ENCODE results near the gene ANKFY1. TPM values are rescaled to one million over a fixed set of nuclear protein-coding genes. Genes with fewer than 3 reads are reported as not detected.

The ANKFY1 gene
- total RNA-seq, 1 experiment from 2014 or later: 38.9 TPM

DNA sequence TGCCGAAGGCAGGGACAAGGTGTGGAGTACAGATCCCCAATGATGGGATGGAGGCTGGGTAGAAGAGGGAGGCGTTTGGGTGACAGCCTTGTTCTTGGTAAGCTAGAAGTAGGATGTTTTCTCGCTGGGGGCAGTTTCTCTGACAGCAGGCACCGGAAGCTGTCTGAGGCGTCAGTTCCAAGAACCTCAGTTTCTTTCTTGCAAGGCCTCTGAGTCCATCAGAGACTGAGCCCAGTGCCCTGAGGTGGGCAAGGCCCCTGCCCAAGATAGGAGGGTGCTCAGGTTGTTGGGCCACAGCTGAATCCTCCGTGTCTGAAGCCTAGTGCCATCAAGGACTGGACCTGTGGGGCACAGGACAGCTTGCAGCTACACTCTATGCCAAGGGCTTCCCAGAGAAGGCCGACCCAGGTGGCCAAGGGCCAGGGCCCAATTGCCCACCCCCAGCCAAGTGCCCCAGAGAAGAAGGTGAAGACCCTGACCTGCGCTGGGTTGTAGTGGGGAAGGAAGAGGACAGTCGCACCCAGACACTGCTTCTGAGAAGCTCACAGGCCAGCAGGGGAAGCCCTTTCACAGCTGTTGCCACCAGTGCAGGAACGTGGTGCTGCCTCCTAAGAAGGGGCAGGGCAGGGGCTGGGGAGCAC, 107.7 kb downstream of the ANKFY1 start:
- intact Hi-C loops (cut with micrococcal nuclease): no loop called here
- no peak for DNase-seq (ENCODE audit: low read depth, low spot score)
- no peak for ATAC-seq
- Histone ChIP-seq H3K4me2 (ENCODE audit: low read length) (no peak overlapping the region), H3K36me3 (ENCODE audit: control insufficient read depth in 1 of 2, insufficient read depth in 2 of 2, low read length in 2 of 2) (peaks cover 0 to 4% of the 10 kb centered on the region in 2 experiments; a peak in 2 of 4 replicates), H2AFZ (ENCODE audit: low read depth, low read length, poor library complexity, severe bottlenecking) (no peak overlapping the region), H3K79me2 (ENCODE audit: insufficient read depth, low read length) (no peaks in the 10 kb centered on the region), H4K20me1 (ENCODE audit: insufficient read depth) (no peaks in the 10 kb centered on the region), H3K9me2 (ENCODE audit: insufficient read depth) (no peaks in the 10 kb centered on the region), H3K27me3 (ENCODE audit: insufficient read depth, low read length) (no peaks in the 10 kb centered on the region), H3K9me3 (ENCODE audit: control insufficient read depth in 1 of 2, insufficient read depth in 1 of 2, low read depth in 1 of 2, low read length in 2 of 2) (no peaks in the 10 kb centered on the region), H3K9ac (ENCODE audit: low read length) (no peak overlapping the region), H3K27ac (ENCODE audit: low read depth, low read length) (no peak overlapping the region), H3K4me3 (replicated peaks in 1 of 2; ENCODE audit: low read depth in 1 of 2, low read length in 2 of 2) (no peak overlapping the region), H3K4me1 (ENCODE audit: control insufficient read depth in 1 of 2, insufficient read depth in 2 of 2, low read length in 2 of 2) (peaks cover 3 to 6% of the 10 kb centered on the region in 2 experiments; a peak in 3 of 4 replicates)
- ChIA-PET RAD21 (ENCODE audit: low non-redundant PET in 1 of 2, low total read pairs in 2 of 2, uncharacterized antibody in 2 of 2, unreplicated experiment in 2 of 2) (interaction anchor here in 1 of 2 experiments (0.6 kb wide), 1 partner anchor 14 kb away, joined by 6 read pairs; no protein-coding TSS in a partner anchor), POLR2A (no interaction called here), CTCF (no interaction called here)
- TF ChIP-seq EZH2 (IDR thresholded peaks at IDR 0.05): no peak
- no peak for TF ChIP-seq ZNF274 (IDR thresholded peaks at IDR 0.05; ENCODE audit: low read depth, low read length)
- TF ChIP-seq JUND (IDR thresholded peaks at IDR 0.05): no peak
- no peak for TF ChIP-seq SIN3A (IDR thresholded peaks at IDR 0.05; ENCODE audit: low read depth)
- no peak for TF ChIP-seq EGR1 (IDR thresholded peaks at IDR 0.05; ENCODE audit: low read depth)
- TF ChIP-seq POLR2AphosphoS5 (IDR thresholded peaks at IDR 0.05; ENCODE audit: low read depth, low read length): no peak
- TF ChIP-seq ATF3 (IDR thresholded peaks at IDR 0.05): no peak
- no peak for TF ChIP-seq YY1 (IDR thresholded peaks at IDR 0.05; ENCODE audit: extremely low read depth, insufficient replicate concordance, low read depth, low read length)
- TF ChIP-seq ELF1 (IDR thresholded peaks at IDR 0.05; ENCODE audit: borderline replicate concordance, low read depth): no peak
- no TSS peak for BruUV-seq (replicated peaks)

GRCh38 chr17:4154201-4154600, 109.6 kb downstream of the ANKFY1 start:
- CTCF ChIA-PET: no interaction called here
- H3K9me2 ChIP-seq (ENCODE audit: insufficient read depth): no peaks in the 10 kb centered on the region
- H4K20me1 ChIP-seq (ENCODE audit: insufficient read depth): no peaks in the 10 kb centered on the region
- ATAC-seq (no peak), DNase-seq (ENCODE audit: low read depth, low spot score) (no peak)
- no peaks in the 10 kb centered on the region for H3K9me3 ChIP-seq (ENCODE audit: control insufficient read depth in 1 of 2, insufficient read depth in 1 of 2, low read depth in 1 of 2, low read length in 2 of 2)
- no peak overlapping the region for H2AFZ ChIP-seq (ENCODE audit: low read depth, low read length, poor library complexity, severe bottlenecking)
- RAD21 ChIA-PET (ENCODE audit: low non-redundant PET in 1 of 2, low total read pairs in 2 of 2, uncharacterized antibody in 2 of 2, unreplicated experiment in 2 of 2): no interaction called here
- TF ChIP-seq, protein P1, sequence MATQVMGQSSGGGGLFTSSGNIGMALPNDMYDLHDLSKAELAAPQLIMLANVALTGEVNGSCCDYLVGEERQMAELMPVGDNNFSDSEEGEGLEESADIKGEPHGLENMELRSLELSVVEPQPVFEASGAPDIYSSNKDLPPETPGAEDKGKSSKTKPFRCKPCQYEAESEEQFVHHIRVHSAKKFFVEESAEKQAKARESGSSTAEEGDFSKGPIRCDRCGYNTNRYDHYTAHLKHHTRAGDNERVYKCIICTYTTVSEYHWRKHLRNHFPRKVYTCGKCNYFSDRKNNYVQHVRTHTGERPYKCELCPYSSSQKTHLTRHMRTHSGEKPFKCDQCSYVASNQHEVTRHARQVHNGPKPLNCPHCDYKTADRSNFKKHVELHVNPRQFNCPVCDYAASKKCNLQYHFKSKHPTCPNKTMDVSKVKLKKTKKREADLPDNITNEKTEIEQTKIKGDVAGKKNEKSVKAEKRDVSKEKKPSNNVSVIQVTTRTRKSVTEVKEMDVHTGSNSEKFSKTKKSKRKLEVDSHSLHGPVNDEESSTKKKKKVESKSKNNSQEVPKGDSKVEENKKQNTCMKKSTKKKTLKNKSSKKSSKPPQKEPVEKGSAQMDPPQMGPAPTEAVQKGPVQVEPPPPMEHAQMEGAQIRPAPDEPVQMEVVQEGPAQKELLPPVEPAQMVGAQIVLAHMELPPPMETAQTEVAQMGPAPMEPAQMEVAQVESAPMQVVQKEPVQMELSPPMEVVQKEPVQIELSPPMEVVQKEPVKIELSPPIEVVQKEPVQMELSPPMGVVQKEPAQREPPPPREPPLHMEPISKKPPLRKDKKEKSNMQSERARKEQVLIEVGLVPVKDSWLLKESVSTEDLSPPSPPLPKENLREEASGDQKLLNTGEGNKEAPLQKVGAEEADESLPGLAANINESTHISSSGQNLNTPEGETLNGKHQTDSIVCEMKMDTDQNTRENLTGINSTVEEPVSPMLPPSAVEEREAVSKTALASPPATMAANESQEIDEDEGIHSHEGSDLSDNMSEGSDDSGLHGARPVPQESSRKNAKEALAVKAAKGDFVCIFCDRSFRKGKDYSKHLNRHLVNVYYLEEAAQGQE (IDR thresholded peaks at IDR 0.05; ENCODE audit: low read depth): no peak
- TF ChIP-seq FOSL1 (IDR thresholded peaks at IDR 0.05; ENCODE audit: low read depth) (no peak), MAX (IDR thresholded peaks at IDR 0.05) (no peak), EZH2phosphoT487 (IDR thresholded peaks at IDR 0.05; ENCODE audit: borderline replicate concordance) (no peak)
- H3K4me2 ChIP-seq (ENCODE audit: low read length): no peak overlapping the region
- H3K9ac ChIP-seq (ENCODE audit: low read length): no peak overlapping the region
- intact Hi-C loops (cut with micrococcal nuclease): no loop called here
- H3K27ac ChIP-seq (ENCODE audit: low read depth, low read length): no peak overlapping the region
- H3K4me3 ChIP-seq (replicated peaks in 1 of 2; ENCODE audit: low read depth in 1 of 2, low read length in 2 of 2): no peak overlapping the region
- no peaks in the 10 kb centered on the region for H3K79me2 ChIP-seq (ENCODE audit: insufficient read depth, low read length)
- H3K36me3 ChIP-seq (ENCODE audit: control insufficient read depth in 1 of 2, insufficient read depth in 2 of 2, low read length in 2 of 2): peaks cover 0 to 4% of the 10 kb centered on the region in 2 experiments; a peak in 2 of 4 replicates
- POLR2A ChIA-PET: interaction anchor here (0.9 kb wide), 1 partner anchor 11 kb away, joined by 5 read pairs; the partner anchor contains the start of genes CYB5D2 and ZZEF1
- H3K27me3 ChIP-seq (ENCODE audit: insufficient read depth, low read length): no peaks in the 10 kb centered on the region
- no peaks in the 10 kb centered on the region for H3K4me1 ChIP-seq (ENCODE audit: control insufficient read depth in 1 of 2, insufficient read depth in 2 of 2, low read length in 2 of 2)
- no TSS peak for BruUV-seq (replicated peaks)

All from HCT116 (cell line).